HUES6 (cell line): ENCODE measurements around the gene PIGS.
"Not testable (repeated sequence)": the region's sequence is repeated elsewhere in the genome, so short reads cannot be mapped to it uniquely, and the experiment has no call there.

ENCODE experiments used
- H3K27ac ChIP-seq: 2 replicates; pipeline ENCODE4 v1.7.0; 2013; ENCODE audit warnings: low read depth, mild to moderate bottlenecking, low read length, inconsistent platforms
- H3K27me3 ChIP-seq: 2 replicates; pipeline ENCODE4 v1.6.1; 2013; ENCODE audit warnings: low read length; ENCODE audit not compliant: control insufficient read depth, insufficient read depth
- H3K36me3 ChIP-seq: 2 replicates; pipeline ENCODE4 v1.6.1; 2013; ENCODE audit warnings: low read length; ENCODE audit not compliant: control insufficient read depth, insufficient read depth
- H3K4me1 ChIP-seq: 2 replicates; pipeline ENCODE4 v1.6.1; 2013; ENCODE audit warnings: low read length; ENCODE audit not compliant: control insufficient read depth, insufficient read depth
- H3K4me3 ChIP-seq: 2 replicates; pipeline ENCODE4 v1.5.1; 2013; ENCODE audit warnings: low read depth, low read length
- H3K9ac ChIP-seq: one replicate; pipeline ENCODE4 v1.6.1; 2013; ENCODE audit warnings: mild to moderate bottlenecking, low read length
- H3K9me3 ChIP-seq: 2 replicates; pipeline ENCODE4 v1.6.1; 2013; ENCODE audit warnings: low read depth, low read length; ENCODE audit not compliant: control insufficient read depth, insufficient read depth

The PIGS gene

DNA sequence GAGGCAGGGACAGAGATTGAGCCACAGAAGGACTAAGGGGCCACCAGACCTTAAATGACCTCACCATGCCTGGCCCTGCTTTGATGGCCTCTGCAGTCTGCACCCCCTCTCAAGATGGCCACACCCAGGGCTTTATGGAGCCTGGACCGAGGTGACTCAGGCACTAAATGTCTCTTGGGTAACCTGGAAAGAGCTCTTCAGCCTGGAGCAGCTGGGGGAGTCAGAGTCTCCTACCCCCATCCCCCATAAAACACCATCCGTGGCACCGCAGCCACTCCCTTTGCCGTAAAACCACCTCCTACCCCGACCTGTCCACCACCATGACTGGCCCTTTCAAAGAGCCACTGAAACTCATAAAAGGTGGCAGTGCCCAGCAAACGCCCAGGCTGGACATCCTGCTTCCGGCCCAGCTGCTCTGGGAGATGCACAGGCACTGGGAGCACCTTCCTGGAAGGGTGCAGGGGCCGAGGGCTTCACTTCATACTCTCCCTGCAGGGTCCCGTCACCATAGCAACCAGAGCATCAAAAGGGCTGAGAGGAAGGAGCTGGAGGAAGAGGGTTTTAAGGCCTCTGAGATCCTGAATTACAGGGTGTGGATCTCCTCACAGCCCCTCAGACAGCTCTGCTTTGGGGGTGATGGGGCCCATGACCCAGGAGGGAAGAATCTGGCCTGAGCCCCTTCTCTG lies 42.9 kb downstream of the PIGS start:
- no peak overlapping the region for H3K4me3 ChIP-seq
- peaks cover 10% of the 10 kb centered on the region; the same call in 1 of the 2 replicates for H3K4me1 ChIP-seq

GRCh38 chr17:28527859-28528258 lies 43.5 kb downstream of the PIGS start:
- Histone ChIP-seq H3K27me3 (peaks cover 3% of the 10 kb centered on the region; the same call in 1 of the 2 replicates), H3K9me3 (no peaks in the 10 kb centered on the region), H3K36me3 (no peaks in the 10 kb centered on the region), H3K4me3 (no peak overlapping the region), H3K27ac (no peak overlapping the region), H3K9ac (no peak overlapping the region), H3K4me1 (peaks cover 7% of the 10 kb centered on the region; the same call in 1 of the 2 replicates)

More for the DNA sequence above, 42.9 kb downstream of the PIGS start:
- Histone ChIP-seq H3K27me3 (peaks cover 3% of the 10 kb centered on the region; the same call in 1 of the 2 replicates), H3K27ac (no peak overlapping the region), H3K9me3 (no peaks in the 10 kb centered on the region), H3K36me3 (no peaks in the 10 kb centered on the region), H3K9ac (no peak overlapping the region)

GRCh38 chr17:28527181-28527681 lies 44.1 kb downstream of the PIGS start:
- Histone ChIP-seq H3K9me3 (no peaks in the 10 kb centered on the region), H3K9ac (no peak overlapping the region), H3K36me3 (no peaks in the 10 kb centered on the region), H3K4me3 (no peak overlapping the region), H3K27ac (no peak overlapping the region), H3K4me1 (peaks cover 5% of the 10 kb centered on the region; the same call in 1 of the 2 replicates), H3K27me3 (peaks cover 3% of the 10 kb centered on the region; the same call in 1 of the 2 replicates)

GRCh38 chr17:28526381-28526780 lies 44.9 kb downstream of the PIGS start:
- H3K36me3 ChIP-seq: no peaks in the 10 kb centered on the region
- peaks cover 5% of the 10 kb centered on the region; the same call in 1 of the 2 replicates for H3K4me1 ChIP-seq
- no peaks in the 10 kb centered on the region for H3K9me3 ChIP-seq
- no peak overlapping the region for H3K27ac ChIP-seq
- peaks cover 4% of the 10 kb centered on the region; the same call in 1 of the 2 replicates for H3K27me3 ChIP-seq
- no peak overlapping the region for H3K9ac ChIP-seq
- H3K4me3 ChIP-seq: no peak overlapping the region

DNA sequence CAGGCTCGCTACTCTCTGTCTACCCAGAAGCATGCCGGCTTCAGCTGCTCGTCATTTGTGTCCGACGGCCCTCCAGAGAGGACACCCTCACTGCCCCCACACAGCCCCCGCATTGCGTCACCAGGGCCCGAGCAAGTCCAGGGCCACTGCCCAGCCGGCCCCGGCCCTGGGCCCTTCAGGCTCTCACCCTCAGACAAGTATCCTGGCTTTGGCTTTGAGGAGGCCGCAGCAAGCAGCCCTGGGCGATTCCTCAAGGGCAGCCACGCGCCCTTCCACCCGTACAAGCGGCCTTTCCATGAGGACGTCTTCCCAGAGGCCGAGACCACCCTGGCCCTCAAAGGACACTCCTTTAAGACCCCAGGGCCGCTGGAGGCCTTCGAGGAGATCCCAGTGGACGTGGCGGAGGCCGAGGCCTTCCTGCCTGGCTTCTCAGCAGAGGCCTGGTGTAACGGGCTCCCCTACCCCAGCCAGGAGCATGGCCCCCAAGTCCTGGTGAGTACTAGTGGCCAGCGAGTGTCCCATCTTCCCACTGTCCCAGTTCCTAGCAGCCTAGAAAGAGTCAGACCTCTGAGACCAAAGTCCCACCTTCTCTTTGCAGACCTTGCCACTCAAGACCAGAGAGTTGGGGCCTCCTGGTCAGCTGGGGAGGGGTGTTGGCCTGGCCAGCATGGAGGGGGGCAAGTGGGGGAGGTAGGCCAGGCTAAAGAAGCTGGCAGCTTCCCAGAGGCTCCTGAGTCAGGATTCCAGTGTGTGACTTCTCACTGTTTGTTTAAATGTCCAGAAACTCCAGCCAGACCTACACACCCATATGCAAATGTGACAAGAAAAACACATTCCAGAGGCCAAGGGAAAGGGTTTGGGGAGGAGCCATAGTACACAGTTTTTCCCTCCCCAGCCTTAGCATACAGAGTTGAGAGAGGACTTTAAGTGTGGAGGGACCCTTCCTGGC lies 46.6 kb downstream of the PIGS start:
- Histone ChIP-seq H3K4me1 (peaks cover 11% of the 10 kb centered on the region), H3K4me3 (no peak overlapping the region), H3K27ac (no peak overlapping the region)

GRCh38 chr17:28523876-28524275 lies 47.4 kb downstream of the PIGS start:
- Histone ChIP-seq H3K36me3 (no peaks in the 10 kb centered on the region), H3K27ac (no peak overlapping the region), H3K9me3 (no peaks in the 10 kb centered on the region), H3K4me3 (no peak overlapping the region), H3K9ac (no peak overlapping the region), H3K27me3 (peaks cover 3% of the 10 kb centered on the region; the same call in 1 of the 2 replicates), H3K4me1 (peaks cover 11% of the 10 kb centered on the region)

More for the DNA sequence above, 46.6 kb downstream of the PIGS start:
- Histone ChIP-seq H3K27me3 (peaks cover 3% of the 10 kb centered on the region; the same call in 1 of the 2 replicates), H3K36me3 (no peaks in the 10 kb centered on the region), H3K9ac (no peak overlapping the region), H3K9me3 (no peaks in the 10 kb centered on the region)

DNA sequence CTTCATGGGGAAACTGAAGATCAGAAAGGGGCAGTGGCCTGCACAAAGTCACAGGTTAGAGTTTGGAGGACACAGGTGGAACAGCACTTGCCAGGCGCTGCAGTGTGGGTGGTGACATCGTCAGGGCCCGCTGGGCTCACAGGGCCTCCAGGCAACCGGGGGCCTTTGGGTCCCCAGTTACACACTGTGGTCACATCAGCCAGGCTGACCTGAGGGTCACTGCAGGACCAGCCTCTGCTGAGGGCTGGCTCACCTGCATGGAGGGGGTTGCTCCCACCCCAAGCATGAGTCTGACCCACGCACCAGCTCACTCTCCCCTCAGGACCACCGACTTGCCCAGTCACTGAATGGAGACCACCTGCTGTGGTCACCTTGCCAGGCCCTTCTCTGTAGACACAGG lies 48.1 kb downstream of the PIGS start:
- Histone ChIP-seq H3K4me1 (peaks cover 11% of the 10 kb centered on the region), H3K9me3 (no peaks in the 10 kb centered on the region), H3K36me3 (no peaks in the 10 kb centered on the region), H3K27ac (no peak overlapping the region), H3K27me3 (peaks cover 5% of the 10 kb centered on the region; the same call in 1 of the 2 replicates), H3K9ac (no peak overlapping the region), H3K4me3 (no peak overlapping the region)

GRCh38 chr17:28522281-28522680 lies 49.0 kb downstream of the PIGS start:
- not testable (repeated sequence) for H3K27me3 ChIP-seq, H3K9me3 ChIP-seq, H3K36me3 ChIP-seq, H3K4me3 ChIP-seq, H3K9ac ChIP-seq, H3K27ac ChIP-seq
- peaks cover 11% of the 10 kb centered on the region for H3K4me1 ChIP-seq

- H3K4me1 ChIP-seq: peaks cover 11% of the 10 kb centered on the region
- H3K27ac ChIP-seq: no peak overlapping the region
- H3K4me3 ChIP-seq: no peak overlapping the region
- H3K9me3 ChIP-seq: no peaks in the 10 kb centered on the region
- H3K27me3 ChIP-seq: peaks cover 7% of the 10 kb centered on the region; the same call in 1 of the 2 replicates
- no peak overlapping the region for H3K9ac ChIP-seq
- no peaks in the 10 kb centered on the region for H3K36me3 ChIP-seq
Measured at GRCh38 chr17:28521311-28522085, 49.8 kb downstream of the PIGS start.

DNA sequence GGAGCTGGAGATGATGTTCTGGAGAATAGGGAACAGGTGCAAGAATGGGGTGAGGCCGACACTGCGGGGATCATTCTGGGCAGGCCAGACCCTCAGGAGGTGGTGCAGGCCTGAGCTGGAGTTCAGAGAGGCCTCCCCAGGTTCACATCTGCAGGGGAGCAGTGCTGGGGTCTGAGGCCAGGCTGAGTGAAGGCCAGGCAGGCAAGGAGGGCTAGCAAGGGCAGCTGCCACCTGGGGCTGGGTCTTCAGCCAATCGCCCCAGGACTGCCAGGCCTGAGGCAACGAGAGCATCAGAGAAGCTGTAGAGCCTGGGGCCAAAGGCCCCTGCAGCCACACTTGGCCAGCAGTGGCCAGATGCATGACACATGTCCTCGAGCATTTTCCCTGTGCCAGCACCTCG lies 50.6 kb downstream of the PIGS start:
- Histone ChIP-seq H3K27ac (no peak overlapping the region), H3K36me3 (no peaks in the 10 kb centered on the region), H3K4me3 (no peak overlapping the region), H3K4me1 (peaks cover 11% of the 10 kb centered on the region), H3K27me3 (peaks cover 7% of the 10 kb centered on the region; the same call in 1 of the 2 replicates), H3K9ac (no peak overlapping the region), H3K9me3 (no peaks in the 10 kb centered on the region)
